NCI-H2196 treated with DMSO at 0.1 percent for 48 hours (cell line): ENCODE results near the gene ASAP2.

Experiments
- DNase-seq: peaks from one replicate; lab custom pipeline; 2025; ENCODE audit not compliant: unreplicated experiment; lab: John Stamatoyannopoulos, UW

ASAP2 gene

GRCh38 chr2:9179572-9180201 lies 26.9 kb upstream of the ASAP2 start:
- DNase-seq, result no peak

- no peak for DNase-seq
These were observed 22.3 kb upstream of the ASAP2 start for GRCh38 chr2:9184361-9184760.

- no peak for DNase-seq
These were observed 18.9 kb upstream of the ASAP2 start for GRCh38 chr2:9187620-9188214.

- no peak for DNase-seq
These were observed 17.8 kb upstream of the ASAP2 start for GRCh38 chr2:9188823-9189222.

- DNase-seq, result no peak
These were observed 16.7 kb upstream of the ASAP2 start for GRCh38 chr2:9189901-9190300.

- no peak for DNase-seq
These were observed 15.6 kb upstream of the ASAP2 start for GRCh38 chr2:9191041-9191481.

GRCh38 chr2:9192712-9193111 lies 13.9 kb upstream of the ASAP2 start:
- DNase-seq, result no peak

GRCh38 chr2:9194352-9194751 lies 12.3 kb upstream of the ASAP2 start:
- DNase-seq, result no peak

GRCh38 chr2:9196637-9197036 lies 10.0 kb upstream of the ASAP2 start:
- no peak for DNase-seq

GRCh38 chr2:9197916-9198315 lies 8.7 kb upstream of the ASAP2 start:
- DNase-seq, result no peak

GRCh38 chr2:9199716-9200632 lies 6.6 kb upstream of the ASAP2 start:
- DNase-seq, result no peak

GRCh38 chr2:9200633-9201015 lies 6.0 kb upstream of the ASAP2 start:
- no peak for DNase-seq

GRCh38 chr2:9201185-9201891 lies 5.3 kb upstream of the ASAP2 start:
- no peak for DNase-seq

GRCh38 chr2:9203006-9203405 lies 3.6 kb upstream of the ASAP2 start:
- DNase-seq, result no peak

- DNase-seq, result no peak
These were observed 2.7 kb upstream of the ASAP2 start for GRCh38 chr2:9203876-9204275.

- no peak for DNase-seq
These were observed 1.7 kb upstream of the ASAP2 start for GRCh38 chr2:9204939-9205338.

GRCh38 chr2:9205486-9205885 lies 1.1 kb upstream of the ASAP2 start:
- no peak for DNase-seq

GRCh38 chr2:9206991-9207640 lies 504 bp downstream of the ASAP2 start:
- DNase-seq, result no peak

- DNase-seq, result peak; percentile 12
These were observed 1.2 kb downstream of the ASAP2 start for GRCh38 chr2:9207641-9208311.

GRCh38 chr2:9208875-9209274 lies 2.3 kb downstream of the ASAP2 start:
- DNase-seq, result no peak
